Erythroblast (primary cell): ENCODE data around the gene GNB1L.

Experiments
- GATA1 ChIP-seq: IDR thresholded peaks from 2 replicates; pipeline ENCODE4 v1.6.1; 2011; ENCODE audit warnings: low read depth, mild to moderate bottlenecking, control low read depth, low read length, moderate library complexity
- POLR2A ChIP-seq: IDR thresholded peaks from 2 replicates; pipeline ENCODE4 v1.6.1; 2011; ENCODE audit warnings: mild to moderate bottlenecking, low read length

- no peak for TF ChIP-seq POLR2A
- TF ChIP-seq GATA1, result no peak
Measured at GRCh38 chr22:19846620-19847344, 7.9 kb downstream of the GNB1L start.
